GM19351 (cell line): ENCODE data around the gene FAM114A1.
A peak's percentile ranks its signal among the peaks of the same experiment; 100 is the strongest.
"Not testable (repeated sequence)": the region's sequence is repeated elsewhere in the genome, so short reads cannot be mapped to it uniquely, and the experiment has no call there.

Experiments used
- ATAC-seq: cut with Tn5 transposase; IDR thresholded peaks from one replicate; pipeline ENCODE4 v1.9.1; 2021; ENCODE audit warnings: mild to moderate bottlenecking, moderate library complexity; ENCODE audit not compliant: unreplicated experiment

Gene FAM114A1

GRCh38 chr4:38898245-38898644 is 30.6 kb downstream of the FAM114A1 start:
- no peak for ATAC-seq

- no peak for ATAC-seq
These were observed 34.6 kb downstream of the FAM114A1 start for GRCh38 chr4:38902221-38902620.

- ATAC-seq = peak; percentile 51
These were observed 35.1 kb downstream of the FAM114A1 start for GRCh38 chr4:38902695-38903094.

GRCh38 chr4:38904090-38904666 is 36.6 kb downstream of the FAM114A1 start:
- no peak for ATAC-seq

- no peak for ATAC-seq
These were observed 37.1 kb downstream of the FAM114A1 start for GRCh38 chr4:38904682-38905081.

GRCh38 chr4:38905652-38906385 is 38.2 kb downstream of the FAM114A1 start:
- no peak for ATAC-seq

GRCh38 chr4:38907696-38908270 is 40.2 kb downstream of the FAM114A1 start:
- ATAC-seq = no peak

GRCh38 chr4:38909015-38909414 is 41.4 kb downstream of the FAM114A1 start:
- ATAC-seq = no peak

GRCh38 chr4:38911257-38911656 is 43.7 kb downstream of the FAM114A1 start:
- ATAC-seq = no peak

- no peak for ATAC-seq
These were observed 47.2 kb downstream of the FAM114A1 start for GRCh38 chr4:38914854-38915253.

GRCh38 chr4:38916267-38916666 is 48.7 kb downstream of the FAM114A1 start:
- not testable (repeated sequence) for ATAC-seq

GRCh38 chr4:38917481-38918025 is 49.9 kb downstream of the FAM114A1 start:
- ATAC-seq = no peak

GRCh38 chr4:38919494-38919893 is 51.9 kb downstream of the FAM114A1 start:
- ATAC-seq = no peak

- ATAC-seq = no peak
These were observed 52.6 kb downstream of the FAM114A1 start for GRCh38 chr4:38920186-38920585.

- ATAC-seq = no peak
These were observed 53.1 kb downstream of the FAM114A1 start for GRCh38 chr4:38920677-38921076.

GRCh38 chr4:38921151-38921550 is 53.5 kb downstream of the FAM114A1 start:
- no peak for ATAC-seq

- no peak for ATAC-seq
These were observed 56.1 kb downstream of the FAM114A1 start for GRCh38 chr4:38923746-38924145.

GRCh38 chr4:38924353-38924752 is 56.7 kb downstream of the FAM114A1 start:
- no peak for ATAC-seq

GRCh38 chr4:38925492-38926413 is 58.1 kb downstream of the FAM114A1 start:
- ATAC-seq = no peak

- no peak for ATAC-seq
These were observed 59.3 kb downstream of the FAM114A1 start for GRCh38 chr4:38926896-38927295.

GRCh38 chr4:38928568-38928967 is 61.0 kb downstream of the FAM114A1 start:
- no peak for ATAC-seq
